IMR-90 (cell line): Measurements from ENCODE around the gene BPGM. TPM values are rescaled to one million over a fixed set of nuclear protein-coding genes. Genes with fewer than 3 reads are reported as not detected.

Experiments
- POLR2A ChIP-seq: IDR thresholded peaks from 2 replicates; pipeline ENCODE4 v1.6.1; 2012; ENCODE audit warnings: mild to moderate bottlenecking, low read depth, low read length
- polyA plus RNA-seq, 3 experiments: library from polyadenylated mRNA; depleted of rRNA; stranded (reverse); fragments of >200 nt; gene quantifications; 2 replicates each; pipeline ENCODE4 v1.2.3, GENCODE V29; 2012; ENCODE audit warnings: low replicate concordance in 1 of 3
- total RNA-seq: library from RNA; depleted of rRNA; stranded (reverse); fragments of >200 nt; gene quantifications from 2 replicates; pipeline ENCODE4 v1.2.3, GENCODE V29; 2012
- TF ChIP-seq, protein P1 (sequence below): fragments of 150-350 bp; IDR thresholded peaks from 2 replicates; pipeline ENCODE4 v1.6.1; 2017; ENCODE audit warnings: mild to moderate bottlenecking, antibody characterized with exemption, low read length, low read depth

Gene BPGM
- total and polyA plus RNA-seq, 2 of the 4 experiments (the other 2 are of a cell fraction): 18.8 to 20.0 TPM

DNA sequence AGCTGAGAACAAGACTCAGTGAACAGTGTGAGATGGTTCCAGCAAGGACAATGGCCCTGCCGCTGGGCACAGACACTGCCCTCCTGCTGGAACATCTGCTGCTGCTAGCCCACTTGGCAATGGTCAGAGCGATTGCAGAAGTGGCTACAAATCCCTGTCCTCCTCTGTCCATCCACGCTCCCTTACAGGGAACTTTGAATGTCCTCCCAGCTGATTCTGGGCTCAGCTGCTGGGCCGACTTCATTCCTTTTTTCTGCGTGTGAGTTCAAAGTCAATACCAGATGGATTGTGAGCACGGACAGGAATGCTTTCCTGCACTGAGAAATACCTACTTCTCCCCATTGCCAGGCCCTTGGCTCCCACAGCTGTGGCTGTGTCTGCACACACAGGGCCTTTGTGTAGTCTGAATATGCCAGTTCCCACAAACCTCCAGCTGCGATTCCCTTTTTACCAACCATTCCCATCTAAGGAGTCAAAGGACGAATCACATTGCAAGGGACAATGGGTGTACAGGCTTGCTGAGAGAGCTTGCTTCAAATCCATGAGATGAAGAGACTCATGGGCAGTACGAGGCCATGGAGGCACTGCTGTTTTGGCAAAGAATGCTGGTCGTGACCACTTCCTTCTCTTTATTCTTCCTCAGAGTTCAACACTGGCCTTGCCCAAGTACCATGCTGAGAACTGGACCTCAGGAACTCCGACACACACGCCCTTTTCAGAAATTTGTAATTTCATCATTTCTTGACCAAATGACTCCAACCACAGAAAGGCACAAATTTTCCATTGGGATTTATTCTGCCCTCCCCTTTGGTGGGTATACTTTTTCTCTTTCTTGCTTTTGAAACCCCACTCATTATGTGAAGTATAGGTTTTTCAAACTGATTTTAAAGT is 44.2 kb downstream of the BPGM start (continued):
- TF ChIP-seq POLR2A: no peak
- TF ChIP-seq, protein P1, sequence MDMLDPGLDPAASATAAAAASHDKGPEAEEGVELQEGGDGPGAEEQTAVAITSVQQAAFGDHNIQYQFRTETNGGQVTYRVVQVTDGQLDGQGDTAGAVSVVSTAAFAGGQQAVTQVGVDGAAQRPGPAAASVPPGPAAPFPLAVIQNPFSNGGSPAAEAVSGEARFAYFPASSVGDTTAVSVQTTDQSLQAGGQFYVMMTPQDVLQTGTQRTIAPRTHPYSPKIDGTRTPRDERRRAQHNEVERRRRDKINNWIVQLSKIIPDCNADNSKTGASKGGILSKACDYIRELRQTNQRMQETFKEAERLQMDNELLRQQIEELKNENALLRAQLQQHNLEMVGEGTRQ: no peak
